ENCODE results near the gene SIL1. TPM values are rescaled to one million over a fixed set of nuclear protein-coding genes. Genes with fewer than 3 reads are reported as not detected.

The SIL1 gene
- total and polyA plus RNA-seq, 2 experiments from 2014 or later, result 78.8 to 89.8 TPM

GRCh38 chr5:139141446-139142204 lies 56.5 kb downstream of the SIL1 start:
- H2AFZ ChIP-seq, result no peak overlapping the region
- peaks cover 79% of the 10 kb centered on the region for H3K79me2 ChIP-seq (ENCODE audit: insufficient read depth)
- in situ Hi-C loops (cut with MboI), result no loop called here
- H3K27ac ChIP-seq, result peak overlapping the region; percentile 51
- H3K4me1 ChIP-seq (ENCODE audit: insufficient read depth), result peaks cover 44% of the 10 kb centered on the region
- H3K9ac ChIP-seq, result no peak overlapping the region
- TF ChIP-seq EZH2phosphoT487 (IDR thresholded peaks at IDR 0.05; ENCODE audit: insufficient read depth, low read depth) (no peak), EZH2 (IDR thresholded peaks at IDR 0.05; ENCODE audit: insufficient read depth, poor library complexity, severe bottlenecking) (no peak)
- WGBS, 2 experiments (ENCODE audit: low coverage in 1 of 2, low lambda C conversion rate in 2 of 2, missing lambda C conversion rate in 2 of 2), result 70% methylated on average over 3 of the region's 3 CpGs
- no peak overlapping the region for H3K4me3 ChIP-seq
- no peaks in the 10 kb centered on the region for H3K9me3 ChIP-seq (ENCODE audit: low read depth)
- peak; percentile 49 for DNase-seq
- no peaks in the 10 kb centered on the region for H3K36me3 ChIP-seq (ENCODE audit: low read depth)
- no peaks in the 10 kb centered on the region for H3K27me3 ChIP-seq (replicated peaks; ENCODE audit: insufficient read depth)
- H3K9me2 ChIP-seq (ENCODE audit: insufficient read depth), result no peaks in the 10 kb centered on the region
- H3K4me2 ChIP-seq (ENCODE audit: unreplicated experiment), result no peak overlapping the region
- peaks cover 3% of the 10 kb centered on the region; the same call in 1 of the 2 replicates for H4K20me1 ChIP-seq (ENCODE audit: insufficient read depth)
- H3F3A ChIP-seq (ENCODE audit: insufficient read depth), result peaks cover 36% of the 10 kb centered on the region

- Histone ChIP-seq H3K36me3 (ENCODE audit: low read depth) (no peaks in the 10 kb centered on the region), H3K9me3 (ENCODE audit: low read depth) (no peaks in the 10 kb centered on the region), H3K4me3 (peak overlapping the region; percentile 13; the same call in 1 of the 2 replicates), H3K9ac (peak overlapping the region; percentile 50), H3K4me2 (ENCODE audit: unreplicated experiment) (peak overlapping the region; percentile 59), H3K79me2 (ENCODE audit: insufficient read depth) (peaks cover 82% of the 10 kb centered on the region), H3F3A (ENCODE audit: insufficient read depth) (peaks cover 36% of the 10 kb centered on the region), H2AFZ (no peak overlapping the region), H3K4me1 (ENCODE audit: insufficient read depth) (peaks cover 44% of the 10 kb centered on the region), H4K20me1 (ENCODE audit: insufficient read depth) (peaks cover 3% of the 10 kb centered on the region; the same call in 1 of the 2 replicates), H3K9me2 (ENCODE audit: insufficient read depth) (no peaks in the 10 kb centered on the region), H3K27me3 (replicated peaks; ENCODE audit: insufficient read depth) (no peaks in the 10 kb centered on the region), H3K27ac (peak overlapping the region; percentile 51)
- in situ Hi-C loops (cut with MboI), result no loop called here
- no peak for TF ChIP-seq EZH2 (IDR thresholded peaks at IDR 0.05; ENCODE audit: insufficient read depth, poor library complexity, severe bottlenecking)
- TF ChIP-seq EZH2phosphoT487 (IDR thresholded peaks at IDR 0.05; ENCODE audit: insufficient read depth, low read depth), result no peak
- WGBS, 2 experiments (ENCODE audit: low coverage in 1 of 2, low lambda C conversion rate in 2 of 2, missing lambda C conversion rate in 2 of 2), result 22 to 31% methylated on average over 6 of the region's 6 CpGs
- DNase-seq, result peak; percentile 76
Measured at GRCh38 chr5:139140591-139141071, 57.5 kb downstream of the SIL1 start.

- no peak overlapping the region for H3K9ac ChIP-seq
- no peak overlapping the region for H3K4me3 ChIP-seq
- H2AFZ ChIP-seq, result no peak overlapping the region
- peaks cover 3% of the 10 kb centered on the region; the same call in 1 of the 2 replicates for H4K20me1 ChIP-seq (ENCODE audit: insufficient read depth)
- peak; percentile 67 for DNase-seq
- peaks cover 22% of the 10 kb centered on the region for H3F3A ChIP-seq (ENCODE audit: insufficient read depth)
- no peaks in the 10 kb centered on the region for H3K9me2 ChIP-seq (ENCODE audit: insufficient read depth)
- in situ Hi-C loops (cut with MboI), result no loop called here
- peak overlapping the region; percentile 10 for H3K4me2 ChIP-seq (ENCODE audit: unreplicated experiment)
- 11 to 15% methylated on average over 3 of the region's 3 CpGs for WGBS, 2 experiments (ENCODE audit: low coverage in 1 of 2, low lambda C conversion rate in 2 of 2, missing lambda C conversion rate in 2 of 2)
- H3K79me2 ChIP-seq (ENCODE audit: insufficient read depth), result peaks cover 92% of the 10 kb centered on the region
- H3K4me1 ChIP-seq (ENCODE audit: insufficient read depth), result peaks cover 38% of the 10 kb centered on the region
- H3K9me3 ChIP-seq (ENCODE audit: low read depth), result no peaks in the 10 kb centered on the region
- no peak overlapping the region for H3K27ac ChIP-seq
- H3K27me3 ChIP-seq (replicated peaks; ENCODE audit: insufficient read depth), result no peaks in the 10 kb centered on the region
- H3K36me3 ChIP-seq (ENCODE audit: low read depth), result no peaks in the 10 kb centered on the region
- no peak for TF ChIP-seq EZH2 (IDR thresholded peaks at IDR 0.05; ENCODE audit: insufficient read depth, poor library complexity, severe bottlenecking)
- TF ChIP-seq EZH2phosphoT487 (IDR thresholded peaks at IDR 0.05; ENCODE audit: insufficient read depth, low read depth), result no peak
Measured at GRCh38 chr5:139138809-139139208, 59.4 kb downstream of the SIL1 start.

GRCh38 chr5:139138109-139138508 lies 60.1 kb downstream of the SIL1 start:
- no peaks in the 10 kb centered on the region for H3K36me3 ChIP-seq (ENCODE audit: low read depth)
- H3K9me3 ChIP-seq (ENCODE audit: low read depth), result no peaks in the 10 kb centered on the region
- peaks cover 93% of the 10 kb centered on the region for H3K79me2 ChIP-seq (ENCODE audit: insufficient read depth)
- peaks cover 38% of the 10 kb centered on the region for H3K4me1 ChIP-seq (ENCODE audit: insufficient read depth)
- no peaks in the 10 kb centered on the region for H3K27me3 ChIP-seq (replicated peaks; ENCODE audit: insufficient read depth)
- DNase-seq, result peak; percentile 54
- H3K9ac ChIP-seq, result no peak overlapping the region
- no peak overlapping the region for H2AFZ ChIP-seq
- peak overlapping the region; percentile 10 for H3K4me2 ChIP-seq (ENCODE audit: unreplicated experiment)
- H3F3A ChIP-seq (ENCODE audit: insufficient read depth), result peaks cover 18% of the 10 kb centered on the region
- no peaks in the 10 kb centered on the region for H3K9me2 ChIP-seq (ENCODE audit: insufficient read depth)
- H4K20me1 ChIP-seq (ENCODE audit: insufficient read depth), result peaks cover 3% of the 10 kb centered on the region; the same call in 1 of the 2 replicates
- WGBS, 2 experiments (ENCODE audit: low coverage in 1 of 2, low lambda C conversion rate in 2 of 2, missing lambda C conversion rate in 2 of 2), result 62 to 63% methylated on average over 4 of the region's 4 CpGs
- no peak overlapping the region for H3K27ac ChIP-seq
- in situ Hi-C loops (cut with MboI), result no loop called here
- no peak overlapping the region for H3K4me3 ChIP-seq
- no peak for TF ChIP-seq EZH2 (IDR thresholded peaks at IDR 0.05; ENCODE audit: insufficient read depth, poor library complexity, severe bottlenecking)
- TF ChIP-seq EZH2phosphoT487 (IDR thresholded peaks at IDR 0.05; ENCODE audit: insufficient read depth, low read depth), result no peak
